ENCODE data around the gene XYLT1.
"Not testable (repeated sequence)": the region's sequence is repeated elsewhere in the genome, so short reads cannot be mapped to it uniquely, and the experiment has no call there.

Gene XYLT1

GRCh38 chr16:17354141-17354601 is 116.6 kb downstream of the XYLT1 start:
- no peak for DNase-seq

GRCh38 chr16:17353561-17353960 is 117.2 kb downstream of the XYLT1 start:
- DNase-seq, result no peak

GRCh38 chr16:17351441-17352035 is 119.2 kb downstream of the XYLT1 start:
- DNase-seq, result no peak

- no peak for DNase-seq
Measured at GRCh38 chr16:17350207-17350606, 120.6 kb downstream of the XYLT1 start.

- no peak for DNase-seq
Measured at GRCh38 chr16:17348826-17349225, 121.9 kb downstream of the XYLT1 start.

GRCh38 chr16:17348042-17348783 is 122.5 kb downstream of the XYLT1 start:
- no peak for DNase-seq

GRCh38 chr16:17347624-17348023 is 123.1 kb downstream of the XYLT1 start:
- DNase-seq, result no peak

GRCh38 chr16:17346621-17347569 is 123.9 kb downstream of the XYLT1 start:
- DNase-seq, result no peak

GRCh38 chr16:17345043-17345442 is 125.7 kb downstream of the XYLT1 start:
- no peak for DNase-seq

GRCh38 chr16:17343728-17344127 is 127.0 kb downstream of the XYLT1 start:
- DNase-seq, result no peak

- DNase-seq, result peak; percentile 50 to 72
Measured at GRCh38 chr16:17343028-17343427, 127.7 kb downstream of the XYLT1 start.

GRCh38 chr16:17342031-17342430 is 128.7 kb downstream of the XYLT1 start:
- peak; percentile 58 to 60 for DNase-seq

GRCh38 chr16:17340804-17341203 is 130.0 kb downstream of the XYLT1 start:
- no peak for DNase-seq

GRCh38 chr16:17339764-17340541 is 130.8 kb downstream of the XYLT1 start:
- peak; percentile 8 to 10 for DNase-seq

- no peak for DNase-seq
Measured at GRCh38 chr16:17338244-17338643, 132.5 kb downstream of the XYLT1 start.

GRCh38 chr16:17336530-17336900 is 134.2 kb downstream of the XYLT1 start:
- no peak for DNase-seq

GRCh38 chr16:17335826-17336529 is 134.8 kb downstream of the XYLT1 start:
- no peak for DNase-seq

GRCh38 chr16:17335406-17335805 is 135.4 kb downstream of the XYLT1 start:
- DNase-seq, result not testable (repeated sequence)

GRCh38 chr16:17334096-17334495 is 136.7 kb downstream of the XYLT1 start:
- DNase-seq, result no peak

GRCh38 chr16:17333229-17333628 is 137.5 kb downstream of the XYLT1 start:
- DNase-seq, result no peak

GRCh38 chr16:17331991-17332390 is 138.8 kb downstream of the XYLT1 start:
- DNase-seq, result no peak

GRCh38 chr16:17331071-17331607 is 139.6 kb downstream of the XYLT1 start:
- no peak for DNase-seq
